ENCODE results near the gene B4GALNT1. TPM values are rescaled to one million over a fixed set of nuclear protein-coding genes. Genes with fewer than 3 reads are reported as not detected.

The B4GALNT1 gene
- polyA plus RNA-seq, 3 donors = not detected

DNA sequence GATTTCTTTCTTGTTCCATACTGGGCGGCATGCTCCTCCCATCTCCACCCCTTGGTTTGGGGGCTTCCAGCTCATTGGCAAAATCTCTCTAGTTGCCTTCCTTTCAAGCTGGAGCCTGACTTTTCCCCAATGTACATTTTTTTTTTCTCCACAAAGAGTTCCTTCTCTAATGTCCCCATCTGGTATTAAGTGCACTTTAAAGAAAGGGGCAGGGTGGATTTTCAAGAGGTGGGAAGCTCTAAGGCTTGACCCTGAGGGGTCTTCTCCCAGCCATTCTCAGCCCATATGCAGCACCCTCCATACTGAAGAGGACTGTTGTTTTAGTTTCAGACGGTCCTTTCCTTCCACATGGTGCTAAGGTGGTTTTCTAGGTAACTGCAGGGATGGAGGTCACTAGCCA, 47.8 kb downstream of the B4GALNT1 start:
- WGBS (ENCODE audit: insufficient coverage) = no CpG with 5 or more reads among the region's 2 CpGs
- Histone ChIP-seq H3K9me3 (replicated peaks in 1 of 2; ENCODE audit: control insufficient read depth in 1 of 2, insufficient read depth in 1 of 2, low read length in 2 of 2) (no peaks in the 10 kb centered on the region), H4K20me1 (ENCODE audit: insufficient read depth, low read length) (no peaks in the 10 kb centered on the region), H3K27ac (ENCODE audit: low read depth in 1 of 2, low read length in 2 of 2) (no peak overlapping the region), H3K79me2 (ENCODE audit: insufficient read depth, low read length) (no peaks in the 10 kb centered on the region), H2AFZ (ENCODE audit: insufficient read depth, low read depth, low read length, poor library complexity, severe bottlenecking) (no peak overlapping the region), H3K4me2 (replicated peaks; ENCODE audit: extremely low read depth, low read length, poor library complexity, severe bottlenecking) (no peak overlapping the region), H3K27me3 (ENCODE audit: control insufficient read depth in 2 of 2, insufficient read depth in 2 of 2, low read length in 2 of 2) (peaks cover 5 to 20% of the 10 kb centered on the region in 2 donors), H3K9ac (ENCODE audit: insufficient read depth, low read length, poor library complexity, severe bottlenecking) (no peak overlapping the region), H3K4me3 (replicated peaks in 1 of 3; ENCODE audit: low read depth in 2 of 3, low read length in 3 of 3) (no peak overlapping the region), H3K36me3 (replicated peaks in 1 of 2; ENCODE audit: control insufficient read depth in 1 of 2, insufficient read depth in 2 of 2, low read length in 2 of 2) (no peaks in the 10 kb centered on the region), H3K4me1 (ENCODE audit: control insufficient read depth in 1 of 2, insufficient read depth in 2 of 2, low read length in 2 of 2) (peaks cover 15 to 18% of the 10 kb centered on the region in 2 donors)
- intact Hi-C loops (cut with micrococcal nuclease) = loop anchor here in 1 of 2 donors (10.0 kb wide), 1 partner anchor 110 kb away; the partner anchor contains the start of gene OS9
- Mint-ChIP-seq H3K9me3 (no peaks in the 10 kb centered on the region), H3K4me3 (peak overlapping the region in 1 of 2 donors; percentile 31), H3K27ac (no peak overlapping the region), H3K27me3 (ENCODE audit: low read depth in 3 of 3) (peaks cover 5 to 20% (median 7%) of the 10 kb centered on the region in 3 donors), H3K4me1 (peaks cover 22% of the 10 kb centered on the region), H3K36me3 (no peaks in the 10 kb centered on the region)
- DNase-seq = no peak
- TF ChIP-seq, protein P1, sequence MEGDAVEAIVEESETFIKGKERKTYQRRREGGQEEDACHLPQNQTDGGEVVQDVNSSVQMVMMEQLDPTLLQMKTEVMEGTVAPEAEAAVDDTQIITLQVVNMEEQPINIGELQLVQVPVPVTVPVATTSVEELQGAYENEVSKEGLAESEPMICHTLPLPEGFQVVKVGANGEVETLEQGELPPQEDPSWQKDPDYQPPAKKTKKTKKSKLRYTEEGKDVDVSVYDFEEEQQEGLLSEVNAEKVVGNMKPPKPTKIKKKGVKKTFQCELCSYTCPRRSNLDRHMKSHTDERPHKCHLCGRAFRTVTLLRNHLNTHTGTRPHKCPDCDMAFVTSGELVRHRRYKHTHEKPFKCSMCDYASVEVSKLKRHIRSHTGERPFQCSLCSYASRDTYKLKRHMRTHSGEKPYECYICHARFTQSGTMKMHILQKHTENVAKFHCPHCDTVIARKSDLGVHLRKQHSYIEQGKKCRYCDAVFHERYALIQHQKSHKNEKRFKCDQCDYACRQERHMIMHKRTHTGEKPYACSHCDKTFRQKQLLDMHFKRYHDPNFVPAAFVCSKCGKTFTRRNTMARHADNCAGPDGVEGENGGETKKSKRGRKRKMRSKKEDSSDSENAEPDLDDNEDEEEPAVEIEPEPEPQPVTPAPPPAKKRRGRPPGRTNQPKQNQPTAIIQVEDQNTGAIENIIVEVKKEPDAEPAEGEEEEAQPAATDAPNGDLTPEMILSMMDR (IDR thresholded peaks at IDR 0.05) = no peak

DNA sequence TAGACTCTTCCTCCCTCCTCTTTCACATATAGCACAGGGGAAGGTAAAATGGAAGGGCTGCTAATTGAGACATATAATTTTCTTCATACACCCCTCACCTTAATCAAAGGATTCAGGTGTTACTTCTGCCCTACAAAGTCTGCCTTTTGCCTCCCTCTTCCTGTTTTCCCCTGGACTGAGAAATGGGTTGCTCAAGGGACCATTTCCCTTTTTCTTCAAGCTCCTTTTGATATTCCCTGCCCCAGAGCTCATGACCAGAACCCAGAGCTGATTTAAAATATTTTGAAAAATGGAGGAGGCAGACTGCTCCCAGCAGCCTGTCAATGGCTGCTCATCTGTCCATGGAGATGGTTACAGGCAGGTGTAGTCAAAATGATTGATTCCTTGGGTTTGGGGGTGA, 48.3 kb downstream of the B4GALNT1 start:
- Histone ChIP-seq H3K9ac (ENCODE audit: insufficient read depth, low read length, poor library complexity, severe bottlenecking) (no peak overlapping the region), H3K4me3 (replicated peaks in 1 of 3; ENCODE audit: low read depth in 2 of 3, low read length in 3 of 3) (no peak overlapping the region), H3K4me1 (ENCODE audit: control insufficient read depth in 1 of 2, insufficient read depth in 2 of 2, low read length in 2 of 2) (peaks cover 15 to 17% of the 10 kb centered on the region in 2 donors), H3K36me3 (replicated peaks in 1 of 2; ENCODE audit: control insufficient read depth in 1 of 2, insufficient read depth in 2 of 2, low read length in 2 of 2) (no peaks in the 10 kb centered on the region), H2AFZ (ENCODE audit: insufficient read depth, low read depth, low read length, poor library complexity, severe bottlenecking) (no peak overlapping the region), H3K4me2 (replicated peaks; ENCODE audit: extremely low read depth, low read length, poor library complexity, severe bottlenecking) (no peak overlapping the region), H4K20me1 (ENCODE audit: insufficient read depth, low read length) (no peaks in the 10 kb centered on the region), H3K27me3 (ENCODE audit: control insufficient read depth in 2 of 2, insufficient read depth in 2 of 2, low read length in 2 of 2) (peaks cover 5 to 20% of the 10 kb centered on the region in 2 donors), H3K27ac (ENCODE audit: low read depth in 1 of 2, low read length in 2 of 2) (no peak overlapping the region), H3K9me3 (replicated peaks in 1 of 2; ENCODE audit: control insufficient read depth in 1 of 2, insufficient read depth in 1 of 2, low read length in 2 of 2) (no peaks in the 10 kb centered on the region), H3K79me2 (ENCODE audit: insufficient read depth, low read length) (no peaks in the 10 kb centered on the region)
- Mint-ChIP-seq H3K9me3 (no peaks in the 10 kb centered on the region), H3K36me3 (no peaks in the 10 kb centered on the region), H3K27ac (peak overlapping the region in 1 of 7 donors; percentile 30), H3K4me1 (peaks cover 22% of the 10 kb centered on the region), H3K4me3 (peak overlapping the region in 1 of 2 donors; percentile 6), H3K27me3 (ENCODE audit: low read depth in 3 of 3) (peaks cover 5 to 18% (median 7%) of the 10 kb centered on the region in 3 donors)
- intact Hi-C loops (cut with micrococcal nuclease) = loop anchor here (1.0 to 10.0 kb wide), 3 partner anchors 37 to 110 kb away; partner anchors contain the start of gene OS9 (in 1 of the 2)
- DNase-seq = peak; percentile 45 to 66 (median 59)
- TF ChIP-seq, protein P1 (IDR thresholded peaks at IDR 0.05) = no peak
